Ureter (tissue), 1 donor: Measurements from ENCODE around the gene ME1. TPM values are rescaled to one million over a fixed set of nuclear protein-coding genes. Genes with fewer than 3 reads are reported as not detected.
"Not testable (repeated sequence)": the region's sequence is repeated elsewhere in the genome, so short reads cannot be mapped to it uniquely, and the experiment has no call there.

Source experiments
- DNase-seq: peaks from one replicate; pipeline ENCODE4 v3.0.0-alpha.2; 2020; ENCODE audit warnings: low spot score
- total RNA-seq: library from RNA; stranded (reverse); gene quantifications from one replicate; pipeline ENCODE4 v1.2.4, GENCODE V29; 2023
- donor health status: DM: yes; HTN: yes; CAD: no.

ME1 gene
- total RNA-seq, 1 donor from 2014 or later = 10.1 TPM

- no peak for DNase-seq
These were observed 799 bp upstream of the ME1 start for GRCh38 chr6:83431545-83432155.

GRCh38 chr6:83429857-83430610 is 817 bp downstream of the ME1 start:
- DNase-seq = no peak

GRCh38 chr6:83429269-83429668 is 1.6 kb downstream of the ME1 start:
- DNase-seq = no peak

- DNase-seq = no peak
These were observed 6.3 kb downstream of the ME1 start for GRCh38 chr6:83424392-83425018.

- no peak for DNase-seq
These were observed 12.8 kb downstream of the ME1 start for GRCh38 chr6:83417880-83418663.

- DNase-seq = no peak
These were observed 17.8 kb downstream of the ME1 start for GRCh38 chr6:83413068-83413467.

GRCh38 chr6:83411731-83412130 is 19.1 kb downstream of the ME1 start:
- DNase-seq = no peak

- no peak for DNase-seq
These were observed 27.7 kb downstream of the ME1 start for GRCh38 chr6:83403191-83403590.

- no peak for DNase-seq
These were observed 41.2 kb downstream of the ME1 start for GRCh38 chr6:83389606-83390005.

- DNase-seq = no peak
These were observed 45.4 kb downstream of the ME1 start for GRCh38 chr6:83385473-83385872.

GRCh38 chr6:83384751-83385150 is 46.1 kb downstream of the ME1 start:
- no peak for DNase-seq

- no peak for DNase-seq
These were observed 48.9 kb downstream of the ME1 start for GRCh38 chr6:83381949-83382348.

GRCh38 chr6:83378621-83379388 is 52.0 kb downstream of the ME1 start:
- no peak for DNase-seq

GRCh38 chr6:83371423-83371822 is 59.4 kb downstream of the ME1 start:
- DNase-seq = no peak

GRCh38 chr6:83370567-83370966 is 60.3 kb downstream of the ME1 start:
- DNase-seq = no peak

GRCh38 chr6:83369692-83370091 is 61.2 kb downstream of the ME1 start:
- no peak for DNase-seq

GRCh38 chr6:83368577-83368976 is 62.3 kb downstream of the ME1 start:
- DNase-seq = no peak

GRCh38 chr6:83367104-83367503 is 63.7 kb downstream of the ME1 start:
- no peak for DNase-seq

- DNase-seq = no peak
These were observed 64.9 kb downstream of the ME1 start for GRCh38 chr6:83365931-83366330.

- DNase-seq = not testable (repeated sequence)
These were observed 68.5 kb downstream of the ME1 start for GRCh38 chr6:83362349-83362748.

GRCh38 chr6:83359638-83360037 is 71.2 kb downstream of the ME1 start:
- DNase-seq = no peak

- DNase-seq = no peak
These were observed 76.1 kb downstream of the ME1 start for GRCh38 chr6:83354747-83355146.
